ENCODE measurements around the gene CALHM4. TPM values are rescaled to one million over a fixed set of nuclear protein-coding genes. Genes with fewer than 3 reads are reported as not detected.

Gene CALHM4
- total and polyA plus RNA-seq, 2 of the 4 experiments (the other 2 are of a cell fraction), result 0.07 TPM; not detected in 1

DNA sequence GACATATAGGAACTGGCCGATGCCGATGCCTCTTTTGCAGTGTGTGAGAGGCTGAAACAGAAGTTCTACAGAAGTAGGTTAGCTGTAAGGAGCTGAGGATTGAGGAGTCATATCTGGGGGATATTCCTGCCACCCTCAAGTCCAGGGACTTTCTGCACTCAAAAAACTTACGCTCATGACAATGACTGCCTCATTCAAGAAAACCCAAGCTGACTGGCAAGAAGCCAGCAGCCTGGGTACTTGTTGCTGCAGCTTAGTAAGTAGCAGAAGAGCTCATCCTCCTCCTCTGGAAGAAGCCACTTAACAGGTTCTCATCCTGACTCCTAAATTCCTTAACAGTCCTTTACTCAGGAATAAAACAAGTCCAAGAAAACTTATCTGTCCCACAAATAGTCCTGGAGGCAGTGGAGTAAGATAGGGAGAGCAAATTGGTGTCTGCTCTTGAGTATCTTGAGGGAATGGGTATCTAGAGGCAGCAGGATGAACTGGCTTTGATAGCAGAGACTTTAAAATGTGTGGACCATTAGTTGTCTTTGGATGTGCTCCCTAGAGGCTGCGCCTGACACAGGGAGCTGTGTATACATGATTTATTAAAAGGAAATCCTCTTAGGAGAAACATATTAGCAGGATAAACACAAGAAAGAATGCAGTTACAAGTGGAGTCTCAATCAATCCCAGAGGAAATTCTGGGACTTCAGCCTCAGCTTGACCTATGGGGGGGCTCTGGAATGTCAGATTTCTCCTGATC, 34.8 kb upstream of the CALHM4 start:
- no peaks in the 10 kb centered on the region for H3K4me1 ChIP-seq (ENCODE audit: control insufficient read depth, insufficient read depth, low read length)
- H4K91ac ChIP-seq (ENCODE audit: insufficient read depth, low read depth, low read length), result no peak overlapping the region
- no peak overlapping the region for H2BK120ac ChIP-seq (ENCODE audit: low read depth, low read length)
- H2AK9ac ChIP-seq (replicated peaks; ENCODE audit: low read depth, low read length, poor library complexity), result no peak overlapping the region
- in situ Hi-C loops (cut with MboI; ENCODE audit: low sequenced_read_pairs) (no loop called here), intact Hi-C loops (cut with micrococcal nuclease) (no loop called here), dilution Hi-C loops (cut with HindIII; ENCODE audit: low sequenced_read_pairs, unreplicated experiment) (no loop called here)
- DNase-seq (no peak), ATAC-seq (ENCODE audit: low read depth) (no peak; the same call in 1 of the 2 replicates)
- no peak overlapping the region for H3K27ac ChIP-seq (ENCODE audit: insufficient read depth, low read length)
- H3K23ac ChIP-seq (ENCODE audit: low read depth, low read length), result no peak overlapping the region
- ChIA-PET POLR2A (ENCODE audit: unreplicated experiment) (no interaction called here), CTCF (no interaction called here)
- no peak overlapping the region for H4K8ac ChIP-seq (ENCODE audit: low read depth in 2 of 2, low read length in 2 of 2)
- no peaks in the 10 kb centered on the region for H4K20me1 ChIP-seq (ENCODE audit: insufficient read depth, low read length)
- no peak overlapping the region for H3K4me3 ChIP-seq (ENCODE audit: insufficient read depth, low read depth, low read length)
- H2AFZ ChIP-seq (replicated peaks; ENCODE audit: low read length, poor library complexity), result no peak overlapping the region
- no peak for TF ChIP-seq CEBPB (IDR thresholded peaks at IDR 0.05; ENCODE audit: low read depth, low read length)
- TF ChIP-seq MAFK (IDR thresholded peaks at IDR 0.05; ENCODE audit: low read depth, low read length), result no peak
- TF ChIP-seq, protein P1, sequence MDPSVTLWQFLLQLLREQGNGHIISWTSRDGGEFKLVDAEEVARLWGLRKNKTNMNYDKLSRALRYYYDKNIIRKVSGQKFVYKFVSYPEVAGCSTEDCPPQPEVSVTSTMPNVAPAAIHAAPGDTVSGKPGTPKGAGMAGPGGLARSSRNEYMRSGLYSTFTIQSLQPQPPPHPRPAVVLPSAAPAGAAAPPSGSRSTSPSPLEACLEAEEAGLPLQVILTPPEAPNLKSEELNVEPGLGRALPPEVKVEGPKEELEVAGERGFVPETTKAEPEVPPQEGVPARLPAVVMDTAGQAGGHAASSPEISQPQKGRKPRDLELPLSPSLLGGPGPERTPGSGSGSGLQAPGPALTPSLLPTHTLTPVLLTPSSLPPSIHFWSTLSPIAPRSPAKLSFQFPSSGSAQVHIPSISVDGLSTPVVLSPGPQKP (IDR thresholded peaks at IDR 0.05; ENCODE audit: borderline replicate concordance, low read depth, low read length), result no peak
- no peak for TF ChIP-seq RFX5 (IDR thresholded peaks at IDR 0.05; ENCODE audit: low read depth, low read length)
- no peak for TF ChIP-seq NFE2L2 (IDR thresholded peaks at IDR 0.05; ENCODE audit: low read depth, low read length)
- TF ChIP-seq MXI1 (IDR thresholded peaks at IDR 0.05; ENCODE audit: borderline replicate concordance, low read depth, low read length), result no peak
- TF ChIP-seq CHD1 (IDR thresholded peaks at IDR 0.05; ENCODE audit: low read depth, low read length), result no peak
- TF ChIP-seq RCOR1 (IDR thresholded peaks at IDR 0.05; ENCODE audit: insufficient replicate concordance, low read length), result no peak
- TF ChIP-seq, protein P2, sequence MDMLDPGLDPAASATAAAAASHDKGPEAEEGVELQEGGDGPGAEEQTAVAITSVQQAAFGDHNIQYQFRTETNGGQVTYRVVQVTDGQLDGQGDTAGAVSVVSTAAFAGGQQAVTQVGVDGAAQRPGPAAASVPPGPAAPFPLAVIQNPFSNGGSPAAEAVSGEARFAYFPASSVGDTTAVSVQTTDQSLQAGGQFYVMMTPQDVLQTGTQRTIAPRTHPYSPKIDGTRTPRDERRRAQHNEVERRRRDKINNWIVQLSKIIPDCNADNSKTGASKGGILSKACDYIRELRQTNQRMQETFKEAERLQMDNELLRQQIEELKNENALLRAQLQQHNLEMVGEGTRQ (IDR thresholded peaks at IDR 0.05; ENCODE audit: low read depth, low read length), result no peak
- no peak for TF ChIP-seq SMC3 (IDR thresholded peaks at IDR 0.05; ENCODE audit: low read depth, low read length)
- no peak for TF ChIP-seq BHLHE40 (IDR thresholded peaks at IDR 0.05; ENCODE audit: low read depth, low read length)
- no peak for TF ChIP-seq RAD21 (IDR thresholded peaks at IDR 0.05; ENCODE audit: low read length)
- TF ChIP-seq POLR2A (IDR thresholded peaks at IDR 0.05; ENCODE audit: low read depth, low read length), result no peak
- no peak for TF ChIP-seq MAZ (IDR thresholded peaks at IDR 0.05; ENCODE audit: borderline replicate concordance, low read depth, low read length)
- TF ChIP-seq, protein P3, sequence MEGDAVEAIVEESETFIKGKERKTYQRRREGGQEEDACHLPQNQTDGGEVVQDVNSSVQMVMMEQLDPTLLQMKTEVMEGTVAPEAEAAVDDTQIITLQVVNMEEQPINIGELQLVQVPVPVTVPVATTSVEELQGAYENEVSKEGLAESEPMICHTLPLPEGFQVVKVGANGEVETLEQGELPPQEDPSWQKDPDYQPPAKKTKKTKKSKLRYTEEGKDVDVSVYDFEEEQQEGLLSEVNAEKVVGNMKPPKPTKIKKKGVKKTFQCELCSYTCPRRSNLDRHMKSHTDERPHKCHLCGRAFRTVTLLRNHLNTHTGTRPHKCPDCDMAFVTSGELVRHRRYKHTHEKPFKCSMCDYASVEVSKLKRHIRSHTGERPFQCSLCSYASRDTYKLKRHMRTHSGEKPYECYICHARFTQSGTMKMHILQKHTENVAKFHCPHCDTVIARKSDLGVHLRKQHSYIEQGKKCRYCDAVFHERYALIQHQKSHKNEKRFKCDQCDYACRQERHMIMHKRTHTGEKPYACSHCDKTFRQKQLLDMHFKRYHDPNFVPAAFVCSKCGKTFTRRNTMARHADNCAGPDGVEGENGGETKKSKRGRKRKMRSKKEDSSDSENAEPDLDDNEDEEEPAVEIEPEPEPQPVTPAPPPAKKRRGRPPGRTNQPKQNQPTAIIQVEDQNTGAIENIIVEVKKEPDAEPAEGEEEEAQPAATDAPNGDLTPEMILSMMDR (conservative IDR thresholded peaks at IDR 0.05; ENCODE audit: low read depth, low read length), result no peak
- no peak for TF ChIP-seq FOS (IDR thresholded peaks at IDR 0.05; ENCODE audit: low read depth, low read length)
- no peak overlapping the region for H3K56ac ChIP-seq (ENCODE audit: extremely low read depth, insufficient read depth, low read length)
- H3K9ac ChIP-seq (ENCODE audit: low read depth, low read length), result no peak overlapping the region
- H2BK20ac ChIP-seq (ENCODE audit: low read depth, low read length), result no peak overlapping the region
- no peak overlapping the region for H2BK5ac ChIP-seq (ENCODE audit: low read depth, low read length, poor library complexity, severe bottlenecking)
- no CpG with 5 or more reads among the region's 4 CpGs for WGBS, 2 experiments (ENCODE audit: extremely low coverage in 2 of 2, insufficient read length in 1 of 2)
- BruUV-seq (replicated peaks), result no TSS peak
- no peaks in the 10 kb centered on the region for H3K9me3 ChIP-seq (ENCODE audit: control insufficient read depth, insufficient read depth, low read length)
- H3K14ac ChIP-seq (replicated peaks; ENCODE audit: low read depth, low read length), result no peak overlapping the region
- no peak overlapping the region for H3K4me2 ChIP-seq (ENCODE audit: low read depth, low read length)
- peaks cover 20 to 31% of the 10 kb centered on the region in 2 experiments for H3K79me1 ChIP-seq (ENCODE audit: low read depth in 1 of 2, low read length in 2 of 2)
- no peak overlapping the region for H3K18ac ChIP-seq (ENCODE audit: low read depth, low read length)
- peaks cover 3% of the 10 kb centered on the region for H3K36me3 ChIP-seq (ENCODE audit: control insufficient read depth, insufficient read depth, low read length)
- no peak overlapping the region for H2BK15ac ChIP-seq (ENCODE audit: low read depth, low read length)
- H3K9me1 ChIP-seq (ENCODE audit: insufficient read depth, low read length), result peaks cover 9% of the 10 kb centered on the region
- no peak overlapping the region for H4K5ac ChIP-seq (ENCODE audit: low read depth, low read length)
- H2AK5ac ChIP-seq (ENCODE audit: low read depth, low read length), result no peak overlapping the region
- H3K27me3 ChIP-seq (ENCODE audit: control insufficient read depth, insufficient read depth, low read length), result no peaks in the 10 kb centered on the region
- no peak overlapping the region for H3K4ac ChIP-seq (ENCODE audit: low read depth, low read length)
